Measurements from ENCODE around the gene GAK. TPM values are rescaled to one million over a fixed set of nuclear protein-coding genes. Genes with fewer than 3 reads are reported as not detected.

Gene GAK
- total RNA-seq, 2 experiments from 2014 or later: 97.8 to 102 TPM

DNA sequence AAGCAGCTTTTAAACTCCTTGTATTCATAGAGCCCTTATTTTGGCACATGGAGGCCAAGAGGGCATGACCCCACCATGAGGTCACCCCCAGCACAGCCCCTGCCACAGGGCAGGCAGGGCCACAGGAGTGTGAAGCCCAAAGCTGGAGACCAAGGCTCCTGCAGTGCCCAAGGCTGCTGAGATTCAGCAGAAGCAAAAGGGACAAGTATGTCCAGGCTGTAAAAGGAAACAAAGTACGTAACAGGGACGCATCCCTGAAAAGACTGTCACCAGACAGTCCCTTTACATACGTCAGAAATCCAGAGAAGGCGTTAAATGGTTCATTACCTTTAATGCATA is 18.9 kb downstream of the GAK start:
- ChIA-PET POLR2A (interaction anchor here (0.7 kb wide), 1 partner anchor 14 kb away, joined by 4 read pairs; no protein-coding TSS in a partner anchor), CTCF (no interaction called here)
- no peak for ATAC-seq

DNA sequence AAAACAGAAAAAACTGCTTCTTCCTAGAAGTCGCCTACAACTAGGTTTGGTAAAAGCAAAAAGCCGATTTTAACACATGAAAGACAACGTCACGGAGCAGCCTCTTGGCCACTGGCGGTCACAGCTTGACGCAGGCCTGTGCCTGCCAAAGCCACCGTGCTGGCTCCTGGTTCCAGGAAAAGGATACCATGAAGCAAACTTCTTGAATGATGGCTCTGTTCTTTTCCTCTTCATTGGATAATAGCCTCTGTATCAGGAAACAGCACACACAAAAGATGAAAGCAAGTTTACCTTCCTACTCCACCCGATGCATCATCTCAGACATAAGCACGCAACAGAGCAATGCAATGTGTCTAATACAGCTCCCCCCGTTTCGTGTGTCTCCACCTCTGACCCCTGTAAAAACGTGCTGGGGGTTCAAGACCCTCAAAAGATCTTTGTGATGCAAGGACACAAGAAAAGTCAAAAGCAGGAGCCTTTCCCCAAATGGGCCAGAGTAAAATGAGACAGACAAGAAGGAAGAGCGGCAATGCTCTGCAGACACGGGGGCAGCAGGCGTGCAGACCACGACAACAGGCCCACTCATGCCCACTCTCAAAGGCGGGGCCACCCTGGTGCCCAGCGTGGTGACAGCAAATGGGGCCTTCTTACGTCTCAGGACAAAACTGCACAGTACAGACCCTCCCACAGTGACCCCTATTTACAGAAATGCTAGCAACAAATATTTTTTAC is 19.4 kb downstream of the GAK start:
- ChIA-PET CTCF (no interaction called here), POLR2A (no interaction called here)
- H3K27ac Mint-ChIP-seq: no peak overlapping the region
- TF ChIP-seq, protein P1, sequence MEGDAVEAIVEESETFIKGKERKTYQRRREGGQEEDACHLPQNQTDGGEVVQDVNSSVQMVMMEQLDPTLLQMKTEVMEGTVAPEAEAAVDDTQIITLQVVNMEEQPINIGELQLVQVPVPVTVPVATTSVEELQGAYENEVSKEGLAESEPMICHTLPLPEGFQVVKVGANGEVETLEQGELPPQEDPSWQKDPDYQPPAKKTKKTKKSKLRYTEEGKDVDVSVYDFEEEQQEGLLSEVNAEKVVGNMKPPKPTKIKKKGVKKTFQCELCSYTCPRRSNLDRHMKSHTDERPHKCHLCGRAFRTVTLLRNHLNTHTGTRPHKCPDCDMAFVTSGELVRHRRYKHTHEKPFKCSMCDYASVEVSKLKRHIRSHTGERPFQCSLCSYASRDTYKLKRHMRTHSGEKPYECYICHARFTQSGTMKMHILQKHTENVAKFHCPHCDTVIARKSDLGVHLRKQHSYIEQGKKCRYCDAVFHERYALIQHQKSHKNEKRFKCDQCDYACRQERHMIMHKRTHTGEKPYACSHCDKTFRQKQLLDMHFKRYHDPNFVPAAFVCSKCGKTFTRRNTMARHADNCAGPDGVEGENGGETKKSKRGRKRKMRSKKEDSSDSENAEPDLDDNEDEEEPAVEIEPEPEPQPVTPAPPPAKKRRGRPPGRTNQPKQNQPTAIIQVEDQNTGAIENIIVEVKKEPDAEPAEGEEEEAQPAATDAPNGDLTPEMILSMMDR (IDR thresholded peaks at IDR 0.05): no peak
- ATAC-seq: no peak
- no peak overlapping the region for H3K4me3 Mint-ChIP-seq
- H3K9me3 Mint-ChIP-seq: peaks cover under 1% of the 10 kb centered on the region
- intact Hi-C loops (cut with micrococcal nuclease): no loop called here
- H3K36me3 Mint-ChIP-seq (ENCODE audit: low read depth): peaks cover 8% of the 10 kb centered on the region
- H3K4me1 Mint-ChIP-seq (ENCODE audit: low read depth): peaks cover 27% of the 10 kb centered on the region
- no peaks in the 10 kb centered on the region for H3K27me3 Mint-ChIP-seq
- no peak for DNase-seq

More for the DNA sequence above, 18.9 kb downstream of the GAK start:
- Mint-ChIP-seq H3K9me3 (peaks cover 4% of the 10 kb centered on the region), H3K27me3 (no peaks in the 10 kb centered on the region), H3K36me3 (ENCODE audit: low read depth) (peaks cover 11% of the 10 kb centered on the region), H3K4me1 (ENCODE audit: low read depth) (peaks cover 31% of the 10 kb centered on the region), H3K27ac (no peak overlapping the region), H3K4me3 (no peak overlapping the region)
- TF ChIP-seq, protein P1 (IDR thresholded peaks at IDR 0.05): no peak
- intact Hi-C loops (cut with micrococcal nuclease): no loop called here
- DNase-seq: no peak

DNA sequence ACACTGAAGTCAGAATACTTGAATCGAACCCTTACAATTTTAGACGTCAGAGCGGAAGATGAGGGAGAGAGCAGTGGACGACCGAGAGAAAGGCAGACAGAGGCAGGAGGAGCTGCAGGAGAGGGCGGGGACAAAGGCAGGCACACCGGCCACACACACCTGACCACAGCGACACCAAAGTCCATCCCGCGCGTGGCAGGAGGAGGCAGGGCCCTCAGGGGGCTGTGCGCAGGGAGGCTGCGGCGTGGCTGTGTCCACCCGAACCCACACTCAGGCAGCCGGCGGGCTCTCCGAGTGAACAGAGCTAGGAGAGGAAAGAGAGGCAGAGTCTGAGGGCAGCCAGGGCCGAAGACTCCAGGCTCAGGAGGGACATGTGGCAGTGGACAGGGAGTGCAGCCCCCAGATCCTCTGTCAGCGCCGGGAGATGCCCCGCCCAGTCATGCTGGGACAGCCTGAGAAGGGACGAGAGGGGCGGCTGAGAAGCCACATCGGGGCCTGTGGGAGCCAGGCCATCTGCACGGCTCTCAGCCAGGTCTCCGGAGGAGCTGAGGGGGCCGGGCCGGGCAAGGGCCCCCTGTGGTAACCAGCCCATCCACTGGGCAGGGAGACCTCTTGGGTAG is 20.1 kb downstream of the GAK start:
- Mint-ChIP-seq H3K36me3 (ENCODE audit: low read depth) (peaks cover 7% of the 10 kb centered on the region), H3K4me1 (ENCODE audit: low read depth) (peaks cover 23% of the 10 kb centered on the region), H3K4me3 (no peak overlapping the region), H3K27me3 (no peaks in the 10 kb centered on the region), H3K9me3 (no peaks in the 10 kb centered on the region), H3K27ac (no peak overlapping the region)
- CTCF ChIA-PET: no interaction called here
- TF ChIP-seq, protein P1 (IDR thresholded peaks at IDR 0.05): no peak
- intact Hi-C loops (cut with micrococcal nuclease): no loop called here
- DNase-seq (no peak), ATAC-seq (no peak)
- POLR2A ChIA-PET: no interaction called here

DNA sequence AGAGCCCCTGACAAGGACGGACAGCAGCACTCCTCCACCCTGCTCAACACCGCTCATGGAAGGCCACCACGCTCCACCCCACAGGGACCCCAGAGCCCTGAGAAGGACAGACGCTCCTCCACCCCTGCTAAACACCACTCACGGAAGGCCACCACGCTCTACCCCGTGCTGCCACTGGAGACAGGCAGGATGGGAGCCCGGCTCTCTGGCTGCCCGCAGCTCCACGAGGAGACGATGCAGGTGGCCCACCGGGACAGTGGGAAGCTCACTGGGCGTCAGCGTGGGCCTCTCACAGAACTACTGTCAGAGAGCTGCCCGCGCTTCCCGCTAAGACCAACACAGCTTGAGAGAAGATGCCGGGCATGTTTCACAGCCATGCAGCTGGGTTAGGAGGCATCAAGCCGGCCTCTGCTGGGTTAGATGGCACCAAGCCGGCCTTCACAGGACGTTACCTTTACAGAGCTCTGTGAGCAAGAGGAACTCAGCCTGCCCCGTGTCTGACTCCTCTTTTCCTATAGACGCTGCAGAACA is 20.8 kb downstream of the GAK start:
- Mint-ChIP-seq H3K27ac (no peak overlapping the region), H3K4me3 (no peak overlapping the region), H3K36me3 (ENCODE audit: low read depth) (peaks cover 13% of the 10 kb centered on the region), H3K27me3 (no peaks in the 10 kb centered on the region), H3K4me1 (ENCODE audit: low read depth) (peaks cover 16% of the 10 kb centered on the region), H3K9me3 (no peaks in the 10 kb centered on the region)
- TF ChIP-seq, protein P1 (IDR thresholded peaks at IDR 0.05): no peak
- intact Hi-C loops (cut with micrococcal nuclease): no loop called here
- DNase-seq: no peak
- no peak for ATAC-seq
- ChIA-PET POLR2A (no interaction called here), CTCF (no interaction called here)

DNA sequence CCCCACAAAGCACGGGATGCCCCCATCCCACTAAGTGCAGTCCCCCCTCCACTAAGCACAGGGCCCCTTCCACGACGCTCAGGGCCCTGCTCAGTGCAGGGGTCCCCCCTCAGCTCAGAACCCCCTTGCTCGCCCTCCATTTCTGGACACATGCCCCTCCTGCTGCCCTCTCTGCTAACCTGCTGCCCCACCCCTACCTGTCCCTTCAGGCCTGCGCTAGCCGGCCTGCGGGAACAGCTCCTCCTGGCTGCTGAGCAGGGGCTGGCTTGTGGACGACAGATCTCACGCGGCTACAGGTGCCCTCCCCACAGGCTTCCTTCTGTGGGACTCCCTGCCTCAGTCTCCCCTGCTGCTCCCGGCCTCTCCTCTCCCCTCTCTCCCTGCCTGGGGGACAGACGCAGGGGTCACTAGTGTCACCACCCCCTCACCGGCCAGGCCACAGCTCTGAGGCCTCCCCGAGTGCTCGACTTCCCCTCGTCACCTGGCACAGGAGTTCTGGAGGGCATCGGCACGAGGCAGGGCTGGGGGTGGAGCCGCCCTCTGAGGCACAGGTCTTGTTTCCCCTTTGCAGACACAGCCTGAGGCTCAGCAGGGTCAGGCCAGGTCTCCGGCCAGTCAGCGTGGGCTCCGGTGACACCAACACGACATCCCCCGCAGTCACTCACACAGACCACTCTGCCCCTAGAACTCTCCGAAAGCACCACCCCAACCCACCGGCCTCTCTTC is 21.6 kb downstream of the GAK start:
- Mint-ChIP-seq H3K4me1 (ENCODE audit: low read depth) (peaks cover 9% of the 10 kb centered on the region), H3K4me3 (no peak overlapping the region), H3K9me3 (peaks cover 4% of the 10 kb centered on the region), H3K27ac (no peak overlapping the region), H3K27me3 (no peaks in the 10 kb centered on the region), H3K36me3 (ENCODE audit: low read depth) (peaks cover 17% of the 10 kb centered on the region)
- intact Hi-C loops (cut with micrococcal nuclease): no loop called here
- TF ChIP-seq, protein P1 (IDR thresholded peaks at IDR 0.05): no peak
- CTCF ChIA-PET: no interaction called here
- no peak for DNase-seq
- no peak for ATAC-seq
- POLR2A ChIA-PET: no interaction called here
